IMR-90 (cell line): ENCODE results near the gene MGAT4C. TPM values are rescaled to one million over a fixed set of nuclear protein-coding genes. Genes with fewer than 3 reads are reported as not detected.

ENCODE experiments used
- ATAC-seq: fragments of 200-7000 bp; cut with Tn5 transposase; 2 replicates; pipeline ENCODE4 v1.9.1; 2020; ENCODE audit warnings: low read depth, mild to moderate bottlenecking, moderate library complexity
- BruUV-seq: library from RNA; stranded (reverse); fragments of 400-500 nt; replicated peaks from 2 replicates; lab custom pipeline; 2021; lab: Mats Ljungman, UMichigan
- CTCF ChIA-PET: fragments of 300-600 bp; formaldehyde crosslinking; extraction: SDS; loops from one replicate; lab custom pipeline; 2021; ENCODE audit warnings: antibody characterized with exemption; lab: Yijun Ruan, JAX
- POLR2A ChIA-PET: fragments of 300-600 bp; sonication (Branson Sonifier 250); formaldehyde crosslinking; loops from one replicate; lab custom pipeline; 2022; ENCODE audit warnings: antibody characterized with exemption; ENCODE audit not compliant: unreplicated experiment; lab: Charles Lee
- DNase-seq: peaks from one replicate; pipeline ENCODE4 v3.0.0; 2013
- H2AFZ ChIP-seq: replicated peaks from 2 replicates; pipeline ENCODE3; 2013; ENCODE audit warnings: low read length, mild to moderate bottlenecking; ENCODE audit not compliant: poor library complexity
- H2AK5ac ChIP-seq: 2 replicates; pipeline ENCODE4 v1.6.1; 2013; ENCODE audit warnings: low read depth, low read length, inconsistent platforms
- H2AK9ac ChIP-seq: replicated peaks from 2 replicates; pipeline ENCODE3; 2013; ENCODE audit warnings: mild to moderate bottlenecking, low read depth, low read length, moderate library complexity; ENCODE audit not compliant: poor library complexity
- H2BK120ac ChIP-seq: 2 replicates; pipeline ENCODE4 v1.6.1; 2013; ENCODE audit warnings: low read depth, low read length, inconsistent platforms
- H2BK15ac ChIP-seq: 3 replicates; pipeline ENCODE4 v1.6.1; 2013; ENCODE audit warnings: low read depth, low read length, inconsistent platforms
- H2BK20ac ChIP-seq: 2 replicates; pipeline ENCODE4 v1.6.1; 2013; ENCODE audit warnings: low read depth, mild to moderate bottlenecking, inconsistent platforms, low read length, moderate library complexity
- H2BK5ac ChIP-seq: 2 replicates; pipeline ENCODE4 v1.6.1; 2013; ENCODE audit warnings: mild to moderate bottlenecking, low read depth, low read length, inconsistent platforms; ENCODE audit not compliant: poor library complexity, severe bottlenecking
- H3K14ac ChIP-seq: replicated peaks from 2 replicates; pipeline ENCODE4 v1.6.1; 2013; ENCODE audit warnings: low read depth, low read length, inconsistent platforms
- H3K18ac ChIP-seq: 2 replicates; pipeline ENCODE4 v1.6.1; 2013; ENCODE audit warnings: low read depth, low read length, control low read depth
- H3K23ac ChIP-seq: 2 replicates; pipeline ENCODE4 v1.6.1; 2013; ENCODE audit warnings: low read depth, low read length, inconsistent platforms
- H3K27ac ChIP-seq: 2 replicates; pipeline ENCODE4 v1.5.1; 2013; ENCODE audit warnings: mild to moderate bottlenecking, control low read depth, low read length; ENCODE audit not compliant: insufficient read depth
- H3K27me3 ChIP-seq: 2 replicates; pipeline ENCODE4 v1.6.1; 2013; ENCODE audit warnings: low read length; ENCODE audit not compliant: control insufficient read depth, insufficient read depth
- H3K36me3 ChIP-seq: 2 replicates; pipeline ENCODE4 v1.6.1; 2013; ENCODE audit warnings: low read length, mixed read lengths; ENCODE audit not compliant: control insufficient read depth, insufficient read depth
- H3K4ac ChIP-seq: 2 replicates; pipeline ENCODE4 v1.6.1; 2013; ENCODE audit warnings: low read depth, low read length, inconsistent platforms
- H3K4me1 ChIP-seq: 2 replicates; pipeline ENCODE4 v1.6.1; 2013; ENCODE audit warnings: low read length, mixed read lengths; ENCODE audit not compliant: control insufficient read depth, insufficient read depth
- H3K4me2 ChIP-seq: 2 replicates; pipeline ENCODE4 v1.6.1; 2013; ENCODE audit warnings: low read depth, mild to moderate bottlenecking, control low read depth, low read length, moderate library complexity
- H3K4me3 ChIP-seq: 2 replicates; pipeline ENCODE4 v1.5.1; 2013; ENCODE audit warnings: low read depth, mild to moderate bottlenecking, control low read depth, low read length, moderate library complexity; ENCODE audit not compliant: insufficient read depth
- H3K56ac ChIP-seq: 2 replicates; pipeline ENCODE4 v1.6.1; 2013; ENCODE audit warnings: low read length, inconsistent platforms; ENCODE audit not compliant: insufficient read depth; ENCODE audit errors: extremely low read depth
- H3K79me1 ChIP-seq, 2 experiments: 2 replicates each; pipeline ENCODE4 v1.6.1; 2013; ENCODE audit warnings: low read length in 2 of 2, inconsistent platforms in 1 of 2, low read depth in 1 of 2
- H3K9ac ChIP-seq: 2 replicates; pipeline ENCODE4 v1.6.1; 2013; ENCODE audit warnings: low read depth, low read length, control low read depth
- H3K9me1 ChIP-seq: 2 replicates; pipeline ENCODE4 v1.6.1; 2013; ENCODE audit warnings: low read length, inconsistent platforms; ENCODE audit not compliant: insufficient read depth
- H3K9me3 ChIP-seq: 2 replicates; pipeline ENCODE4 v1.6.1; 2013; ENCODE audit warnings: low read length; ENCODE audit not compliant: control insufficient read depth, insufficient read depth
- H4K20me1 ChIP-seq: 2 replicates; pipeline ENCODE4 v1.6.1; 2013; ENCODE audit warnings: low read length, inconsistent platforms; ENCODE audit not compliant: insufficient read depth
- H4K5ac ChIP-seq: 2 replicates; pipeline ENCODE4 v1.6.1; 2013; ENCODE audit warnings: mild to moderate bottlenecking, low read depth, low read length, control low read depth
- H4K8ac ChIP-seq, 2 experiments: 2 replicates each; pipeline ENCODE4 v1.6.1; 2013; ENCODE audit warnings: low read depth in 2 of 2, low read length in 2 of 2, control low read depth in 1 of 2, inconsistent platforms in 1 of 2
- H4K91ac ChIP-seq: 2 replicates; pipeline ENCODE4 v1.6.1; 2013; ENCODE audit warnings: low read depth, low read length, inconsistent platforms; ENCODE audit not compliant: insufficient read depth
- CEBPB ChIP-seq: IDR thresholded peaks from 2 replicates; pipeline ENCODE4 v1.6.1; 2012; ENCODE audit warnings: low read depth, low read length, improper control_type of control experiment
- CHD1 ChIP-seq: IDR thresholded peaks from 2 replicates; pipeline ENCODE4 v1.6.1; 2012; ENCODE audit warnings: low read depth, low read length, improper control_type of control experiment
- CTCF ChIP-seq: conservative IDR thresholded peaks from 2 replicates; pipeline ENCODE4 v1.5.1; 2012; ENCODE audit warnings: mild to moderate bottlenecking, low read depth, low read length, improper control_type of control experiment
- MAFK ChIP-seq: IDR thresholded peaks from 2 replicates; pipeline ENCODE4 v1.6.1; 2012; ENCODE audit warnings: low read depth, low read length, improper control_type of control experiment
- MXI1 ChIP-seq: IDR thresholded peaks from 2 replicates; pipeline ENCODE4 v1.6.1; 2012; ENCODE audit warnings: low read depth, mild to moderate bottlenecking, low read length, moderate library complexity, borderline replicate concordance
- NFE2L2 ChIP-seq: fragments of 150-350 bp; IDR thresholded peaks from 2 replicates; pipeline ENCODE4 v1.6.1; 2016; ENCODE audit warnings: low read depth, mild to moderate bottlenecking, low read length
- RAD21 ChIP-seq: IDR thresholded peaks from 2 replicates; pipeline ENCODE4 v1.6.1; 2012; ENCODE audit warnings: low read length, improper control_type of control experiment
- RCOR1 ChIP-seq: IDR thresholded peaks from 2 replicates; pipeline ENCODE4 v1.6.1; 2012; ENCODE audit warnings: mild to moderate bottlenecking, low read length, improper control_type of control experiment; ENCODE audit not compliant: insufficient replicate concordance
- WGBS, 2 experiments: methylation state at CpG; one replicate each; pipeline versions ENCODE4 v1.1.5 to v1.1.7; 2013; ENCODE audit warnings: missing lambda C conversion rate in 2 of 2; ENCODE audit not compliant: insufficient read length in 1 of 2; ENCODE audit errors: extremely low coverage in 2 of 2; 5-methylcytosine and 5-hydroxymethylcytosine counted together
- dilution Hi-C: fragments of 300-500 bp; cut with HindIII; formaldehyde crosslinking; loops from one replicate; pipeline ENCODE4 v1.14.3; 2018; ENCODE audit warnings: low sequenced_read_pairs; ENCODE audit not compliant: unreplicated experiment
- in situ Hi-C: fragments of 300-500 bp; cut with MboI; formaldehyde crosslinking; loops from 3 replicates; pipeline ENCODE4 v1.14.3; 2019; ENCODE audit warnings: low sequenced_read_pairs, inconsistent platforms, mixed read lengths
- intact Hi-C: fragments of 100-400 bp; cut with micrococcal nuclease; formaldehyde crosslinking; loops from 2 replicates; pipeline ENCODE4 v1.10.0; 2022
- polyA plus RNA-seq, 3 experiments: library from polyadenylated mRNA; depleted of rRNA; stranded (reverse); fragments of >200 nt; gene quantifications; 2 replicates each; pipeline ENCODE4 v1.2.3, GENCODE V29; 2012; ENCODE audit warnings: low replicate concordance in 1 of 3
- total RNA-seq: library from RNA; depleted of rRNA; stranded (reverse); fragments of >200 nt; gene quantifications from 2 replicates; pipeline ENCODE4 v1.2.3, GENCODE V29; 2012
- TF ChIP-seq, protein P1 (sequence below): fragments of 150-350 bp; IDR thresholded peaks from 2 replicates; pipeline ENCODE4 v1.6.1; 2016; ENCODE audit warnings: low read depth, mild to moderate bottlenecking, low read length, moderate library complexity, borderline replicate concordance

The MGAT4C gene
- total and polyA plus RNA-seq, 2 of the 4 experiments (the other 2 are of a cell fraction) = not detected

- H3K79me1 ChIP-seq = no peaks in the 10 kb centered on the region
- POLR2A ChIA-PET = no interaction called here
- H4K20me1 ChIP-seq = no peaks in the 10 kb centered on the region
- WGBS, 2 experiments = no CpG with 5 or more reads among the region's 1 CpG
- H2BK5ac ChIP-seq = no peak overlapping the region
- no peak overlapping the region for H3K4me2 ChIP-seq
- H2AFZ ChIP-seq = no peak overlapping the region
- no peak overlapping the region for H3K4me3 ChIP-seq
- H3K27me3 ChIP-seq = no peaks in the 10 kb centered on the region
- H4K8ac ChIP-seq = no peak overlapping the region
- no peak overlapping the region for H3K56ac ChIP-seq
- no peak overlapping the region for H2BK120ac ChIP-seq
- H3K14ac ChIP-seq = no peak overlapping the region
- DNase-seq = no peak
- intact Hi-C loops = no loop called here
- H3K9me1 ChIP-seq = no peaks in the 10 kb centered on the region
- H3K9me3 ChIP-seq = no peaks in the 10 kb centered on the region
- no peak overlapping the region for H4K91ac ChIP-seq
- no peaks in the 10 kb centered on the region for H3K4me1 ChIP-seq
- CTCF ChIA-PET = no interaction called here
- BruUV-seq = no TSS peak
- no peak overlapping the region for H4K5ac ChIP-seq
- no peak overlapping the region for H3K23ac ChIP-seq
- dilution Hi-C loops = no loop called here
- in situ Hi-C loops = loop anchor here (25.0 kb wide), 1 partner anchor 944 kb away; no protein-coding TSS in a partner anchor
- TF ChIP-seq CHD1 (no peak), CTCF (no peak), MXI1 (no peak), RAD21 (no peak), MAFK (no peak), CEBPB (no peak), NFE2L2 (no peak), RCOR1 (no peak)
- TF ChIP-seq, protein P1, sequence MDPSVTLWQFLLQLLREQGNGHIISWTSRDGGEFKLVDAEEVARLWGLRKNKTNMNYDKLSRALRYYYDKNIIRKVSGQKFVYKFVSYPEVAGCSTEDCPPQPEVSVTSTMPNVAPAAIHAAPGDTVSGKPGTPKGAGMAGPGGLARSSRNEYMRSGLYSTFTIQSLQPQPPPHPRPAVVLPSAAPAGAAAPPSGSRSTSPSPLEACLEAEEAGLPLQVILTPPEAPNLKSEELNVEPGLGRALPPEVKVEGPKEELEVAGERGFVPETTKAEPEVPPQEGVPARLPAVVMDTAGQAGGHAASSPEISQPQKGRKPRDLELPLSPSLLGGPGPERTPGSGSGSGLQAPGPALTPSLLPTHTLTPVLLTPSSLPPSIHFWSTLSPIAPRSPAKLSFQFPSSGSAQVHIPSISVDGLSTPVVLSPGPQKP = no peak
- no peaks in the 10 kb centered on the region for H3K36me3 ChIP-seq
- no peak overlapping the region for H3K18ac ChIP-seq
- no peak overlapping the region for H3K27ac ChIP-seq
- no peak overlapping the region for H2AK5ac ChIP-seq
- no peak overlapping the region for H2BK15ac ChIP-seq
- H3K4ac ChIP-seq = no peak overlapping the region
- H2AK9ac ChIP-seq = no peak overlapping the region
- no peak overlapping the region for H3K9ac ChIP-seq
- no peak overlapping the region for H2BK20ac ChIP-seq
- no peak for ATAC-seq
These were observed 287.6 kb downstream of the MGAT4C start for GRCh38 chr12:85968606-85969005.
